Breast epithelium (tissue), 4 donors: Measurements from ENCODE around the gene CHCT1. TPM values are rescaled to one million over a fixed set of nuclear protein-coding genes. Genes with fewer than 3 reads are reported as not detected.

Experiments used
- DNase-seq, 2 donors: peaks; one replicate each; pipeline ENCODE4 v3.0.0-alpha.2; 2019; ENCODE audit warnings: low spot score in 2 of 2
- H3K27ac ChIP-seq, 2 donors: fragments of 200-600 bp; sonication (generic) in 1 of 2; one replicate each; pipeline ENCODE4 v1.5.1; 2016 to 2019; ENCODE audit warnings: mild to moderate bottlenecking in 1 of 2
- H3K27me3 ChIP-seq, 2 donors: fragments of 200-600 bp; sonication (generic) in 1 of 2; one replicate each; pipeline versions ENCODE4 v1.5.1 to v1.6.0; 2017 to 2019; ENCODE audit warnings: control low read depth in 1 of 2, mild to moderate bottlenecking in 1 of 2
- H3K36me3 ChIP-seq: fragments of 200-600 bp; one replicate; pipeline ENCODE4 v1.5.1; 2019
- H3K4me1 ChIP-seq, 2 donors: fragments of 200-600 bp; sonication (generic); one replicate each; pipeline ENCODE4 v1.5.1; 2016 to 2019; ENCODE audit warnings: control low read depth in 1 of 2
- H3K4me3 ChIP-seq, 3 donors: fragments of 200-600 bp; sonication (generic); 1 replicate in 2 of 3; 2 replicates in 1 of 3; pipeline ENCODE4 v1.5.1; 2016 to 2019; ENCODE audit warnings: mild to moderate bottlenecking in 3 of 3, moderate library complexity in 2 of 3
- H3K9me3 ChIP-seq, 2 donors: fragments of 200-600 bp; sonication (generic) in 1 of 2; one replicate each; pipeline ENCODE4 v1.5.1; 2016 to 2019; ENCODE audit warnings: control low read depth in 1 of 2
- POLR2A ChIP-seq: fragments of 450-650 bp; IDR thresholded peaks from one replicate; pipeline ENCODE4 v1.6.1; 2016; ENCODE audit warnings: antibody characterized with exemption, mild to moderate bottlenecking, moderate library complexity
- POLR2AphosphoS5 ChIP-seq, 3 donors: sonication (generic); formaldehyde crosslinking; IDR thresholded peaks; one replicate each; pipeline ENCODE4 v1.6.1; 2017; ENCODE audit warnings: antibody characterized with exemption in 3 of 3
- intact Hi-C: fragments of 100-400 bp; cut with DNase I; formaldehyde crosslinking; loops from one replicate; pipeline ENCODE4 v1.15.1; 2023; ENCODE audit warnings: low total_unique reads
- total RNA-seq, 3 donors: library from RNA; depleted of rRNA; stranded (reverse); fragments of >200 nt; gene quantifications; one replicate each; pipeline ENCODE4 v1.1.0, GENCODE V29; 2016
- TF ChIP-seq, protein P1 (sequence below), 3 donors: fragments of 450-650 bp; IDR thresholded peaks; one replicate each; pipeline ENCODE4 v1.5.1; 2016 to 2017; ENCODE audit warnings: antibody characterized with exemption in 3 of 3, mild to moderate bottlenecking in 3 of 3, moderate library complexity in 3 of 3

CHCT1 gene
- total RNA-seq, 3 donors from 2014 or later: 0.32 TPM; not detected in 2

DNA sequence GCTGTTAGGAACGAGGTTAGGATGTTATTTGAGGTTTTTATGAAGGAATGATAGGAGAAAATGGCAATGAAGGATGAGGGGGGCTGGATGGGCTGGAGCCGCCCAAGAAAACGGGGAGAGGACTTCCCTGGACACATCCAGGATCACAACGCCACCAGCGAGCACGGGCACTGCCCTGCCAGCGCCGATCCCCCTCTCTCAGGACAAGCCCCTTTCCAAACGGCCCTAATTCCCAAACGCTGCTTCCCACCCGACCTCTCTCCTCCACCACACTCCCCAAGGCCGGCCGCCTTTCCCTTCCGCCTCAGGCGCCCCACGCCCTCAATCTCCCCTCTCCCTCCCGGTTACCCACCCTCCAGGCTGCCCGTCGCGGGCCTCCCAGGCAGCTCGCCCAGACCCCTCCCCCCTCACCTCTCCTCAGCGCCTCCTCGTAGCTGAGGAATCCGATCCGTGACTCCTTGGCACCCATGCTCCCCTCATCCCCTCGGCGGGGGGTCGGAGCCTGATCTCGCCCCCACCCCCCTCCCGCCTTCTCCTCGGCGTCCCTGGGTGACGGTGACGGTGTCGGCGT, 30.7 kb upstream of the CHCT1 start:
- intact Hi-C loops: no loop called here
- Histone ChIP-seq H3K4me3 (peak overlapping the region; percentile 80 to 97 (median 94)), H3K9me3 (no peaks in the 10 kb centered on the region), H3K4me1 (peaks cover 0 to 16% of the 10 kb centered on the region in 2 donors), H3K36me3 (no peaks in the 10 kb centered on the region), H3K27me3 (no peaks in the 10 kb centered on the region), H3K27ac (peak overlapping the region; percentile 96 to 98)
- peak in 1 of 3 donors; percentile 2 for TF ChIP-seq POLR2AphosphoS5 (IDR thresholded peaks at IDR 0.05)
- TF ChIP-seq, protein P1, sequence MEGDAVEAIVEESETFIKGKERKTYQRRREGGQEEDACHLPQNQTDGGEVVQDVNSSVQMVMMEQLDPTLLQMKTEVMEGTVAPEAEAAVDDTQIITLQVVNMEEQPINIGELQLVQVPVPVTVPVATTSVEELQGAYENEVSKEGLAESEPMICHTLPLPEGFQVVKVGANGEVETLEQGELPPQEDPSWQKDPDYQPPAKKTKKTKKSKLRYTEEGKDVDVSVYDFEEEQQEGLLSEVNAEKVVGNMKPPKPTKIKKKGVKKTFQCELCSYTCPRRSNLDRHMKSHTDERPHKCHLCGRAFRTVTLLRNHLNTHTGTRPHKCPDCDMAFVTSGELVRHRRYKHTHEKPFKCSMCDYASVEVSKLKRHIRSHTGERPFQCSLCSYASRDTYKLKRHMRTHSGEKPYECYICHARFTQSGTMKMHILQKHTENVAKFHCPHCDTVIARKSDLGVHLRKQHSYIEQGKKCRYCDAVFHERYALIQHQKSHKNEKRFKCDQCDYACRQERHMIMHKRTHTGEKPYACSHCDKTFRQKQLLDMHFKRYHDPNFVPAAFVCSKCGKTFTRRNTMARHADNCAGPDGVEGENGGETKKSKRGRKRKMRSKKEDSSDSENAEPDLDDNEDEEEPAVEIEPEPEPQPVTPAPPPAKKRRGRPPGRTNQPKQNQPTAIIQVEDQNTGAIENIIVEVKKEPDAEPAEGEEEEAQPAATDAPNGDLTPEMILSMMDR (IDR thresholded peaks at IDR 0.05): no peak
- TF ChIP-seq POLR2A: no peak
- no peak for DNase-seq

DNA sequence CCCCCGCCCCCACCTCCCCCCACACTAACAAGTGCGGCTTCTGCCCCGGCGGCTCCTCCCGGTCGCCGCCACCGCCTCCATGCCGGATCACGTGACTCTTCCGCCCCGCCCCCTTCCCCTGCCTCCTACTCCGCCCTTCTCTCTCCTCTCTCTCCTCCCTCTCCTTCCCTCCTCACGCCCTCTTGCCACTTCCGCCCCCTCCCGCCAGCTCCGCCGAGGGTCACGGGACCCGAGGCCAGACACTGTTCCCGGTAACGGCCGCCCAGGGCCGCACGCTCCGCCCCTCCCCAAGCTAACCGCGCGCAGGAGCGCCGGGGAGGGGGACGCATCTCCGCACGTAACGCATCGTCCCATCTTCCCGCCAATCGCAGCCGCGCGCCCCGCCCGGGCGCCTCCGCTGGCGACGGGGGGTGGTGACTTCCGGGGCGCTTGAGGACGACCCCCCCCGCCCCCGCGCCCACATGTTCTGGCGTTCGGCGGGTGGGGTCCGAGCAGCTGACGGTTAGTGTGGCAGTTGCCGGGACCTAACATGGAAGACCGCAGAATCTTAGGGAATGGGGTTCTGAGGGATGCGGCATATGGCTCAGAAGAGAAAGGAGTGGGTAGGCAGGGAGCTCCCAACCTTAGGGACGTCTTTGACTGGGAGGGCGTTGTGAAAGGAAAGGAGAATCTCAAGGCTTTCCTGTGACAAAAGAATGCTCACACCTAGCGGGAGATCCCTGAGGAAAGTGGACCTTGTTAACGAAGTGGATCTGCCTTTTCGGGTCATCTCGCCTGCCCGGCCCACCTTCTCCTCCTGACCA, 30.0 kb upstream of the CHCT1 start, which contains the start of gene USP32:
TSS of gene USP32 (minus strand) at position 92 of the 803 bp plus-strand sequence. CDS start 194 bp downstream, outside the sequence.
- Histone ChIP-seq H3K4me1 (peaks cover 0 to 12% of the 10 kb centered on the region in 2 donors), H3K9me3 (no peaks in the 10 kb centered on the region), H3K4me3 (peak within 1 kb of the TSS; percentile 80 to 97 (median 94)), H3K27ac (peak within 1 kb of the TSS; percentile 96 to 98), H3K36me3 (no peaks in the 10 kb centered on the region), H3K27me3 (no peaks in the 10 kb centered on the region)
- intact Hi-C loops: no loop called here
- TF ChIP-seq POLR2A: peak; percentile 22
- TF ChIP-seq POLR2AphosphoS5 (IDR thresholded peaks at IDR 0.05): peak in 2 of 3 donors; percentile 93 to 96
- TF ChIP-seq, protein P1 (IDR thresholded peaks at IDR 0.05): peak in 2 of 3 donors; percentile 35 to 43
- peak; percentile 97 to 98 for DNase-seq

DNA sequence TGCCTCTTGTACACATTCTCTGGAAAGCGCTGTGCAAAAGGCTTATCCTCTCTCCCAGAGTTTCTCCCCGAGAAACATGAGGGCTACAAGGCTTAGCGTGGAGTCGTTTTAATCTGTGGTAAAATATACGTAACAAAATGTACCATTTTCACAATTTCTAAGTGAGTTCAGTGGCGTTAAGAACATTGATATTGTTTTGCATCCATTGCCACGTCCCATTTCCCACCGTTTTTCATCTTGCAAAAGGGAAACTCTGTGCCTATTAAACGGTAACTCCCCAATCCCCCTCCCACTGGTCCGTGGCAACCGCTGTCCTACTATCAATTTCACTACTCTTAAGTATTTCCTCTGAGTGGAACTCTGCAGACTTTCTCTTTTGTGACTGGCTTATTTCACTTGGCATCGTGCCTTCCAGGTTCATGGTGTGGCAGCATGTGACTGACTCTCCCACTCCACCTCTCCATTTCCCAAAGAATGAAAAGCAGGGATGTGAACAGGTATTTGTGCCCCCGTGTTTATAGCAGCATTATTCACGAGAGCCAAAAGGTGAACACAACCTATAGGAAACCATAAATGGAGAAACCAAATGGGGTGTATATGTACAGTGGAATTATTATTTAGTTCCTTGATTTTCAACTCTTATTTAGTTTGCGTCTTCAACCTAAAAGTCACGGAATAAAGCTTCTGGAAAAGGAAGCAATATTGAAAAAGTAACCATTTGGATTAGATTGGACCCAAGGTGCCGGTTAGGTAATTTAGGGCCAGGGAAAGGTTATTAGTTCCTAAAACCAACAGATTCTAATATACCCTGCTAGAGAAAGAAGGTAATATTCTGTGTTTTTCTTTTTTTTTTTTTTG, 29.2 kb upstream of the CHCT1 start:
- no peaks in the 10 kb centered on the region for H3K36me3 ChIP-seq
- H3K9me3 ChIP-seq: no peaks in the 10 kb centered on the region
- H3K27ac ChIP-seq: peak overlapping the region; percentile 96 to 98
- peaks cover 0 to 12% of the 10 kb centered on the region in 2 donors for H3K4me1 ChIP-seq
- peak in 1 of 2 donors; percentile 33 for DNase-seq
- intact Hi-C loops: no loop called here
- H3K27me3 ChIP-seq: no peaks in the 10 kb centered on the region
- TF ChIP-seq, protein P1 (IDR thresholded peaks at IDR 0.05): no peak
- TF ChIP-seq POLR2A: no peak
- TF ChIP-seq POLR2AphosphoS5 (IDR thresholded peaks at IDR 0.05): no peak
- H3K4me3 ChIP-seq: peak overlapping the region; percentile 80 to 97 (median 94)

DNA sequence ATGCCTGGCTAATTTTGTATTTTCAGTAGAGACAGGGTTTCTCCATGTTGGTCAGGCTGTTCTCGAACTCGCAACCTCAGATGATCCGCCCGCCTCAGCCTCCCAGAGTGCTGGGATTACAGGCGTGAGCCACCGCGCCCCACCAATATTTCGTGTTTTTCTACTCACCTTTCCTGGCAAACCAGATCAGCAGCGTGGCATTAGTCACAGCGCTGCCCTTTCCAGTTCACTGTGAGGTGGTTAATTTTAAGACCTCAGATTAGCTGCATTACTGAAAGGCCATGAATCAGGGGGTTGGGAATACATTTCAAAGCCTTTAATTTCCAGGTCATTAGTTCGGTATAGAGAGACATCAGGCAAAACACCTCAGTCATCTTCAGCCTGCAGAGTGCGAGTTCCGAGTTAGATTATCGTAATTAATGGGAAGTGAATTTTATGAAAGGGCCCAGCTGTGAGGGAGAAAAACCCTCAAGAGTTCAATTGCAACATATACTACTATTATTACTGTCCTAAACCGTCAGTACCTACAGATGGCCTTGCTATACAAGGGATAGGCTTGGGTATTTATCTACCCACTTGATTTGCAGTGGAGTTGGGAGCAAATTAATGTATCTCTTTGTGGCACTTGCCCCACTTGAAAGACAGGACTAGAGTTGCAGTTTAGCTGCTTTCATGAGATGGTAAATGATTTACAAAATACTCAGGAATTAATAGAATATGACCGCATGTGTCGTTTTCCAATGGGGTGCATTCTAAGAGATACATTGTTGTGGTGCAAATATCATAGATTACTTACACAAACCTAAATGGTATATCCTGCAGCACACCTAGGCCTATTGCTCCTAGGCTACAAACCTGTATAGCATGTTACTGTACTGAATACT, 28.2 kb upstream of the CHCT1 start:
- Histone ChIP-seq H3K27ac (no peak overlapping the region), H3K4me1 (peaks cover 0 to 5% of the 10 kb centered on the region in 2 donors), H3K27me3 (no peaks in the 10 kb centered on the region), H3K4me3 (no peak overlapping the region), H3K36me3 (no peaks in the 10 kb centered on the region), H3K9me3 (no peaks in the 10 kb centered on the region)
- intact Hi-C loops: no loop called here
- TF ChIP-seq POLR2AphosphoS5 (IDR thresholded peaks at IDR 0.05) (no peak), POLR2A (no peak)
- TF ChIP-seq, protein P1 (IDR thresholded peaks at IDR 0.05): no peak
- DNase-seq: no peak
